ENCODE results near the gene HES5. TPM values are rescaled to one million over a fixed set of nuclear protein-coding genes. Genes with fewer than 3 reads are reported as not detected.

The HES5 gene
- total RNA-seq, 1 donor from 2014 or later, result not detected

GRCh38 chr1:2488688-2489087, 41.4 kb downstream of the HES5 start:
- no peak for DNase-seq (ENCODE audit: extremely low spot score, unreplicated experiment)
- no peaks in the 10 kb centered on the region for H3K27me3 Mint-ChIP-seq (ENCODE audit: unreplicated experiment)
- no peak for TF ChIP-seq CTCF (IDR thresholded peaks at IDR 0.05)
- no peaks in the 10 kb centered on the region for H3K4me1 Mint-ChIP-seq (ENCODE audit: unreplicated experiment)
- H3K36me3 Mint-ChIP-seq (ENCODE audit: unreplicated experiment), result peaks cover 19% of the 10 kb centered on the region
- H3K9me3 Mint-ChIP-seq (ENCODE audit: unreplicated experiment), result peaks cover 6% of the 10 kb centered on the region
- H3K27ac Mint-ChIP-seq (ENCODE audit: unreplicated experiment), result no peak overlapping the region
- H3K4me3 Mint-ChIP-seq (ENCODE audit: unreplicated experiment), result no peak overlapping the region

- no peak overlapping the region for H3K27ac Mint-ChIP-seq (ENCODE audit: unreplicated experiment)
- H3K9me3 Mint-ChIP-seq (ENCODE audit: unreplicated experiment), result peaks cover 6% of the 10 kb centered on the region
- H3K4me1 Mint-ChIP-seq (ENCODE audit: unreplicated experiment), result peaks cover 4% of the 10 kb centered on the region
- no peaks in the 10 kb centered on the region for H3K27me3 Mint-ChIP-seq (ENCODE audit: unreplicated experiment)
- no peak for TF ChIP-seq CTCF (IDR thresholded peaks at IDR 0.05)
- no peak overlapping the region for H3K4me3 Mint-ChIP-seq (ENCODE audit: unreplicated experiment)
- no peak for DNase-seq (ENCODE audit: extremely low spot score, unreplicated experiment)
- peaks cover 19% of the 10 kb centered on the region for H3K36me3 Mint-ChIP-seq (ENCODE audit: unreplicated experiment)
Measured at GRCh38 chr1:2486558-2486957, 43.5 kb downstream of the HES5 start.

- DNase-seq (ENCODE audit: extremely low spot score, unreplicated experiment), result no peak
- peaks cover 6% of the 10 kb centered on the region for H3K9me3 Mint-ChIP-seq (ENCODE audit: unreplicated experiment)
- H3K27ac Mint-ChIP-seq (ENCODE audit: unreplicated experiment), result no peak overlapping the region
- TF ChIP-seq CTCF (IDR thresholded peaks at IDR 0.05), result no peak
- peaks cover 19% of the 10 kb centered on the region for H3K36me3 Mint-ChIP-seq (ENCODE audit: unreplicated experiment)
- peaks cover 5% of the 10 kb centered on the region for H3K4me1 Mint-ChIP-seq (ENCODE audit: unreplicated experiment)
- no peak overlapping the region for H3K4me3 Mint-ChIP-seq (ENCODE audit: unreplicated experiment)
- no peaks in the 10 kb centered on the region for H3K27me3 Mint-ChIP-seq (ENCODE audit: unreplicated experiment)
Measured at GRCh38 chr1:2486041-2486440, 44.0 kb downstream of the HES5 start.

GRCh38 chr1:2483970-2484369, 46.1 kb downstream of the HES5 start:
- no peak for DNase-seq (ENCODE audit: extremely low spot score, unreplicated experiment)
- Mint-ChIP-seq H3K27me3 (ENCODE audit: unreplicated experiment) (no peaks in the 10 kb centered on the region), H3K36me3 (ENCODE audit: unreplicated experiment) (peaks cover 12% of the 10 kb centered on the region), H3K4me1 (ENCODE audit: unreplicated experiment) (peaks cover 5% of the 10 kb centered on the region), H3K4me3 (ENCODE audit: unreplicated experiment) (no peak overlapping the region), H3K27ac (ENCODE audit: unreplicated experiment) (no peak overlapping the region), H3K9me3 (ENCODE audit: unreplicated experiment) (peaks cover 5% of the 10 kb centered on the region)
- TF ChIP-seq CTCF (IDR thresholded peaks at IDR 0.05), result no peak

GRCh38 chr1:2483026-2483425, 47.0 kb downstream of the HES5 start:
- Mint-ChIP-seq H3K4me1 (ENCODE audit: unreplicated experiment) (peaks cover 5% of the 10 kb centered on the region), H3K27ac (ENCODE audit: unreplicated experiment) (no peak overlapping the region), H3K27me3 (ENCODE audit: unreplicated experiment) (no peaks in the 10 kb centered on the region), H3K9me3 (ENCODE audit: unreplicated experiment) (no peaks in the 10 kb centered on the region), H3K4me3 (ENCODE audit: unreplicated experiment) (no peak overlapping the region), H3K36me3 (ENCODE audit: unreplicated experiment) (peaks cover 5% of the 10 kb centered on the region)
- DNase-seq (ENCODE audit: extremely low spot score, unreplicated experiment), result no peak
- TF ChIP-seq CTCF (IDR thresholded peaks at IDR 0.05), result no peak
